NCI-H128 (cell line): Measurements from ENCODE around the gene DNAJC6.
"Not testable (repeated sequence)": the region's sequence is repeated elsewhere in the genome, so short reads cannot be mapped to it uniquely, and the experiment has no call there.

Experiments
- DNase-seq: peaks from one replicate; lab custom pipeline; 2025; ENCODE audit not compliant: unreplicated experiment; lab: John Stamatoyannopoulos, UW

Gene DNAJC6

GRCh38 chr1:65355031-65355712 is 45.8 kb downstream of the DNAJC6 start:
- no peak for DNase-seq

GRCh38 chr1:65357291-65357960 is 48.1 kb downstream of the DNAJC6 start:
- no peak for DNase-seq

- no peak for DNase-seq
Observed at GRCh38 chr1:65359888-65360287, 50.5 kb downstream of the DNAJC6 start.

GRCh38 chr1:65360648-65361047 is 51.3 kb downstream of the DNAJC6 start:
- DNase-seq: peak; percentile 38

GRCh38 chr1:65362545-65362944 is 53.2 kb downstream of the DNAJC6 start:
- no peak for DNase-seq

- DNase-seq: no peak
Observed at GRCh38 chr1:65363484-65363883, 54.1 kb downstream of the DNAJC6 start.

- no peak for DNase-seq
Observed at GRCh38 chr1:65368403-65368802, 59.1 kb downstream of the DNAJC6 start.

- DNase-seq: no peak
Observed at GRCh38 chr1:65371544-65371943, 62.2 kb downstream of the DNAJC6 start.

GRCh38 chr1:65372557-65372956 is 63.2 kb downstream of the DNAJC6 start:
- DNase-seq: no peak

GRCh38 chr1:65377496-65378246 is 68.3 kb downstream of the DNAJC6 start:
- DNase-seq: no peak

GRCh38 chr1:65378247-65378946 is 69.1 kb downstream of the DNAJC6 start:
- no peak for DNase-seq

GRCh38 chr1:65384426-65384825 is 75.1 kb downstream of the DNAJC6 start:
- not testable (repeated sequence) for DNase-seq

- DNase-seq: no peak
Observed at GRCh38 chr1:65386439-65386838, 77.1 kb downstream of the DNAJC6 start.

- no peak for DNase-seq
Observed at GRCh38 chr1:65387821-65388220, 78.5 kb downstream of the DNAJC6 start.

- no peak for DNase-seq
Observed at GRCh38 chr1:65388908-65389695, 79.8 kb downstream of the DNAJC6 start.

GRCh38 chr1:65392497-65392896 is 83.2 kb downstream of the DNAJC6 start:
- DNase-seq: no peak

GRCh38 chr1:65393347-65393746 is 84.0 kb downstream of the DNAJC6 start:
- DNase-seq: no peak

- DNase-seq: no peak
Observed at GRCh38 chr1:65393928-65394327, 84.6 kb downstream of the DNAJC6 start.

- DNase-seq: no peak
Observed at GRCh38 chr1:65395887-65396612, 86.7 kb downstream of the DNAJC6 start.

- no peak for DNase-seq
Observed at GRCh38 chr1:65398083-65398482, 88.7 kb downstream of the DNAJC6 start.
